Measurements from ENCODE around the gene GPR3. TPM values are rescaled to one million over a fixed set of nuclear protein-coding genes. Genes with fewer than 3 reads are reported as not detected.
A peak's percentile ranks its signal among the peaks of the same experiment; 100 is the strongest.
"Not testable (repeated sequence)": the region's sequence is repeated elsewhere in the genome, so short reads cannot be mapped to it uniquely, and the experiment has no call there.

GPR3 gene
- total RNA-seq, 1 experiment from 2014 or later, result 4.4 TPM

- not testable (repeated sequence) for H3K9me3 Mint-ChIP-seq; H3K79me2 ChIP-seq (ENCODE audit: insufficient read depth, low read length); H2AK5ac ChIP-seq (ENCODE audit: insufficient read length, low read length); H3K14ac ChIP-seq (ENCODE audit: insufficient read depth, low read length); H3K4me1 ChIP-seq (ENCODE audit: insufficient read depth, low read length); H2AFZ ChIP-seq (ENCODE audit: low read length); H2BK15ac ChIP-seq (ENCODE audit: low read depth, low read length); H3K9me3 ChIP-seq (ENCODE audit: control insufficient read depth, low read depth, low read length); H3K4me2 ChIP-seq (ENCODE audit: insufficient read depth, insufficient read length, low read length); H3K23ac ChIP-seq (ENCODE audit: insufficient read length, low read depth, low read length); H3K18ac ChIP-seq (ENCODE audit: insufficient read length, low read depth, low read length); H2BK5ac ChIP-seq (ENCODE audit: insufficient read length, low read length); H4K8ac ChIP-seq (replicated peaks; ENCODE audit: insufficient read length, low read depth, low read length); H3T11ph ChIP-seq (ENCODE audit: low read length); H3K27me3 Mint-ChIP-seq (ENCODE audit: low read depth); H3K23me2 ChIP-seq (ENCODE audit: insufficient read length, low read depth, low read length, poor library complexity, severe bottlenecking); H3K9ac ChIP-seq (ENCODE audit: extremely low read depth, insufficient read length, low read length); H3K27ac ChIP-seq (ENCODE audit: insufficient read length, low read depth, low read length); H3K79me1 ChIP-seq (ENCODE audit: insufficient read depth, low read depth, low read length, poor library complexity, severe bottlenecking); H2BK20ac ChIP-seq (ENCODE audit: low read depth, low read length, poor library complexity, severe bottlenecking); H3K4ac ChIP-seq (ENCODE audit: low read depth, low read length); H3K27me3 ChIP-seq (ENCODE audit: insufficient read depth, low read length); H3K56ac ChIP-seq (ENCODE audit: insufficient read length, low read depth, low read length); H4K5ac ChIP-seq (ENCODE audit: insufficient read length, low read depth, low read length); H4K20me1 ChIP-seq (ENCODE audit: control insufficient read depth, insufficient read depth, insufficient read length); H2BK12ac ChIP-seq (ENCODE audit: insufficient read length, low read depth, low read length); H4K91ac ChIP-seq (ENCODE audit: insufficient read length, low read depth, low read length); H2BK120ac ChIP-seq (ENCODE audit: low read depth, low read length, poor library complexity, severe bottlenecking)
- H3K36me3 Mint-ChIP-seq (ENCODE audit: insufficient read depth in 1 of 3, low read depth in 3 of 3), result peaks cover 9 to 30% (median 30%) of the 10 kb centered on the region in 3 experiments; a peak in 6 of 7 replicates
- WGBS (ENCODE audit: extremely low coverage, insufficient read length, low lambda C conversion rate), result no CpG with 5 or more reads among the region's 18 CpGs
- peak overlapping the region; percentile 92 to 98 (median 93); a peak in 6 of 7 replicates for H3K27ac Mint-ChIP-seq
- H3K4me1 Mint-ChIP-seq, result peaks cover 34 to 51% of the 10 kb centered on the region in 2 experiments
- H3K4me3 Mint-ChIP-seq, result peak overlapping the region in 1 of 2 experiments; percentile 21; a peak in 1 of 5 replicates
- peak; percentile 79 for DNase-seq
- peak; percentile 57 for TF ChIP-seq CTCF (conservative IDR thresholded peaks at IDR 0.05)
Measured at GRCh38 chr1:27405598-27406361, 13.4 kb downstream of the GPR3 start.

Measured in H9 (cell line).